HG02678 (cell line): Measurements from ENCODE around the gene DYRK1A.

Experiments used
- ATAC-seq: cut with Tn5 transposase; IDR thresholded peaks from one replicate; pipeline ENCODE4 v1.9.1; 2021; ENCODE audit warnings: mild to moderate bottlenecking, moderate library complexity; ENCODE audit not compliant: unreplicated experiment

The DYRK1A gene

GRCh38 chr21:37384416-37384815 lies 17.8 kb downstream of the DYRK1A start:
- ATAC-seq = no peak

GRCh38 chr21:37385179-37385765 lies 18.7 kb downstream of the DYRK1A start:
- no peak for ATAC-seq

- ATAC-seq = no peak
Observed at GRCh38 chr21:37386151-37386550, 19.6 kb downstream of the DYRK1A start.

- ATAC-seq = no peak
Observed at GRCh38 chr21:37389456-37389855, 22.9 kb downstream of the DYRK1A start.

GRCh38 chr21:37391666-37392065 lies 25.1 kb downstream of the DYRK1A start:
- ATAC-seq = no peak

- ATAC-seq = no peak
Observed at GRCh38 chr21:37392441-37392840, 25.9 kb downstream of the DYRK1A start.

- no peak for ATAC-seq
Observed at GRCh38 chr21:37393030-37393429, 26.5 kb downstream of the DYRK1A start.

- ATAC-seq = no peak
Observed at GRCh38 chr21:37393786-37394185, 27.2 kb downstream of the DYRK1A start.

GRCh38 chr21:37395961-37396360 lies 29.4 kb downstream of the DYRK1A start:
- no peak for ATAC-seq

GRCh38 chr21:37396855-37397254 lies 30.3 kb downstream of the DYRK1A start:
- ATAC-seq = no peak

- ATAC-seq = no peak
Observed at GRCh38 chr21:37398697-37399096, 32.1 kb downstream of the DYRK1A start.

GRCh38 chr21:37402251-37402867 lies 35.8 kb downstream of the DYRK1A start:
- ATAC-seq = no peak

- ATAC-seq = no peak
Observed at GRCh38 chr21:37405629-37406028, 39.1 kb downstream of the DYRK1A start.

- ATAC-seq = peak; percentile 57
Observed at GRCh38 chr21:37407719-37408420, 41.3 kb downstream of the DYRK1A start.

GRCh38 chr21:37408464-37409193 lies 42.1 kb downstream of the DYRK1A start:
- no peak for ATAC-seq

- no peak for ATAC-seq
Observed at GRCh38 chr21:37410639-37411038, 44.1 kb downstream of the DYRK1A start.

GRCh38 chr21:37412603-37413360 lies 46.2 kb downstream of the DYRK1A start:
- ATAC-seq = no peak

GRCh38 chr21:37413553-37414291 lies 47.1 kb downstream of the DYRK1A start:
- ATAC-seq = no peak

GRCh38 chr21:37414292-37415253 lies 48.0 kb downstream of the DYRK1A start:
- no peak for ATAC-seq
